Measurements from ENCODE around the gene APLF. TPM values are rescaled to one million over a fixed set of nuclear protein-coding genes. Genes with fewer than 3 reads are reported as not detected.

The APLF gene
- total RNA-seq, 1 donor, result 10.5 TPM

DNA sequence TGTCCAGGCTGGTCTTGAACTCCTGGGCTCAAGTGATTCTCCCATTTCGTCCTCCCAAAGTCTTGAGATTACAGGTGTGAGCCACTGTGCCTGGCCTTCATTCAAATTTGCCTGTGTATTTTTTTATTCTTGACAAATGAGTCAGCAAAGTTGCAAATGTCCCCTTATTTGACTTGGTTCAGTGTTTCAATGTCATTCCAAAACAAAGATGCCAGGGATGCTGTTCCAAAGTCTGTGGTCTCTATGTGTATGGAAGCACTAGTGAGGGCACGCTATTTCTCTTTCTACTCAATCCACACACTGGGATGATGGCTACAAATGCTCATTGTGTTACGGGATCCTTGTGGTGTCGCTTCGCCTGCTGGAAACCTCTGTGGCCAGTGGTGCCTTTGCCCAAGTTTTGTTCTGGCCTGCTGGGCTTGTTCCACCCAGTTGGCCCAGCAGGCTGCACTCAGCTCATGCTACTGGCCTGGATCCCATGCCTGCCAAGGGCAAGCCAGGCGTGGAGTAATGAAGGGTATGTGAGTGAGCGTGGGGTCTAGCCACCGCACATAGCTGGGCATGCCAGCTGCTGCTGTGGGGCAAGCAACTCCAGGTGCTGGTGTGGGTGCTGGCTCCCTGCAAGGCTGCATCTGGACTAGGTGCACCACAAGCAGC is 35.9 kb upstream of the APLF start:
- peaks cover 29% of the 10 kb centered on the region for H3K4me1 ChIP-seq (ENCODE audit: insufficient read depth, low read length)
- no peaks in the 10 kb centered on the region for H3K36me3 ChIP-seq (ENCODE audit: insufficient read depth, low read length)
- H3K27ac ChIP-seq (ENCODE audit: low read depth, low read length), result no peak overlapping the region
- H3K4me3 ChIP-seq (ENCODE audit: insufficient read depth, low read length), result no peak overlapping the region
- no peak for DNase-seq (ENCODE audit: insufficient read length, low spot score, missing footprints)
- no peaks in the 10 kb centered on the region for H3K27me3 ChIP-seq (ENCODE audit: insufficient read depth, low read length)
- TF ChIP-seq CTCF (IDR thresholded peaks at IDR 0.05; ENCODE audit: extremely low read depth, low read depth, low read length), result no peak
- no peaks in the 10 kb centered on the region for H4K20me1 ChIP-seq (ENCODE audit: insufficient read depth, low read length)
- H3K79me2 ChIP-seq (ENCODE audit: insufficient read depth, low read length), result no peaks in the 10 kb centered on the region
- no peak overlapping the region for H2AFZ ChIP-seq (ENCODE audit: low read length)
- no peaks in the 10 kb centered on the region for H3K9me3 ChIP-seq (ENCODE audit: low read depth, low read length)
- no peak overlapping the region for H3K4me2 ChIP-seq (ENCODE audit: insufficient read depth, low read length)

- DNase-seq (ENCODE audit: insufficient read length, low spot score, missing footprints), result no peak
- H3K4me1 ChIP-seq (ENCODE audit: insufficient read depth, low read length), result peaks cover 23% of the 10 kb centered on the region
- H3K4me3 ChIP-seq (ENCODE audit: insufficient read depth, low read length), result no peak overlapping the region
- no peaks in the 10 kb centered on the region for H4K20me1 ChIP-seq (ENCODE audit: insufficient read depth, low read length)
- no peaks in the 10 kb centered on the region for H3K9me3 ChIP-seq (ENCODE audit: low read depth, low read length)
- H3K79me2 ChIP-seq (ENCODE audit: insufficient read depth, low read length), result no peaks in the 10 kb centered on the region
- H3K4me2 ChIP-seq (ENCODE audit: insufficient read depth, low read length), result no peak overlapping the region
- H3K27ac ChIP-seq (ENCODE audit: low read depth, low read length), result no peak overlapping the region
- TF ChIP-seq CTCF (IDR thresholded peaks at IDR 0.05; ENCODE audit: extremely low read depth, low read depth, low read length), result no peak
- no peak overlapping the region for H2AFZ ChIP-seq (ENCODE audit: low read length)
- no peaks in the 10 kb centered on the region for H3K27me3 ChIP-seq (ENCODE audit: insufficient read depth, low read length)
- no peaks in the 10 kb centered on the region for H3K36me3 ChIP-seq (ENCODE audit: insufficient read depth, low read length)
Measured at GRCh38 chr2:68432696-68433658, 34.4 kb upstream of the APLF start.

GRCh38 chr2:68434981-68435380 is 32.4 kb upstream of the APLF start:
- no peak overlapping the region for H3K4me3 ChIP-seq (ENCODE audit: insufficient read depth, low read length)
- H3K4me2 ChIP-seq (ENCODE audit: insufficient read depth, low read length), result no peak overlapping the region
- DNase-seq (ENCODE audit: insufficient read length, low spot score, missing footprints), result no peak
- no peak for TF ChIP-seq CTCF (IDR thresholded peaks at IDR 0.05; ENCODE audit: extremely low read depth, low read depth, low read length)
- H3K79me2 ChIP-seq (ENCODE audit: insufficient read depth, low read length), result no peaks in the 10 kb centered on the region
- no peak overlapping the region for H3K27ac ChIP-seq (ENCODE audit: low read depth, low read length)
- no peak overlapping the region for H2AFZ ChIP-seq (ENCODE audit: low read length)
- H3K36me3 ChIP-seq (ENCODE audit: insufficient read depth, low read length), result no peaks in the 10 kb centered on the region
- H3K9me3 ChIP-seq (ENCODE audit: low read depth, low read length), result no peaks in the 10 kb centered on the region
- H4K20me1 ChIP-seq (ENCODE audit: insufficient read depth, low read length), result no peaks in the 10 kb centered on the region
- H3K27me3 ChIP-seq (ENCODE audit: insufficient read depth, low read length), result no peaks in the 10 kb centered on the region
- H3K4me1 ChIP-seq (ENCODE audit: insufficient read depth, low read length), result peaks cover 20% of the 10 kb centered on the region

DNA sequence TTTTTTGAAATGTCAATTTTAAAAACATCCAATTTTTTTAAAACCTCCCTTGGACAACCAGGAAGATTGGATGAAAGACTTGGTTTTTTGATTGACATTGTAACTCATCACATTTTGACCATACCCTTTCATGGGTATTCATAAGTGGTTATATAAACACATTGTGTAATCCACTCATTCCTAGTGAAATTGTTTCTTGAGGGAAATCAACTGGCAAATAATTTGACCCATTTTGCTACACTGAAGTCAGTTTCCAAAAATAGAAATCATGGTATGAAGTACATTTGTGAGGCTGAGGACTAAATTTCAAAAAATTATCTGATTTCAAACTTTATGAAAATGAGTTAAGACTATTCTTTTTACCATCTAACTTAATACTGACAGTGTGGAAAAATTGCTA is 31.8 kb upstream of the APLF start:
- Histone ChIP-seq H3K9me3 (ENCODE audit: low read depth, low read length) (no peaks in the 10 kb centered on the region), H3K79me2 (ENCODE audit: insufficient read depth, low read length) (no peaks in the 10 kb centered on the region)
- no peak for DNase-seq (ENCODE audit: insufficient read length, low spot score, missing footprints)

More for the DNA sequence above, 31.8 kb upstream of the APLF start:
- peaks cover 21% of the 10 kb centered on the region for H3K4me1 ChIP-seq (ENCODE audit: insufficient read depth, low read length)
- no peaks in the 10 kb centered on the region for H3K27me3 ChIP-seq (ENCODE audit: insufficient read depth, low read length)
- H3K4me2 ChIP-seq (ENCODE audit: insufficient read depth, low read length), result peak overlapping the region; percentile 48
- H2AFZ ChIP-seq (ENCODE audit: low read length), result no peak overlapping the region
- H3K27ac ChIP-seq (ENCODE audit: low read depth, low read length), result peak overlapping the region; percentile 22
- TF ChIP-seq CTCF (IDR thresholded peaks at IDR 0.05; ENCODE audit: extremely low read depth, low read depth, low read length), result no peak
- no peaks in the 10 kb centered on the region for H3K36me3 ChIP-seq (ENCODE audit: insufficient read depth, low read length)
- H3K4me3 ChIP-seq (ENCODE audit: insufficient read depth, low read length), result no peak overlapping the region
- no peaks in the 10 kb centered on the region for H4K20me1 ChIP-seq (ENCODE audit: insufficient read depth, low read length)
